ENCODE measurements around the gene TRIM65. TPM values are rescaled to one million over a fixed set of nuclear protein-coding genes. Genes with fewer than 3 reads are reported as not detected.

The TRIM65 gene
- total and polyA plus RNA-seq, 12 donors, result 4.1 to 46.9 (median 14.5) TPM

Other genes with a start within 250 kb of the TRIM65 start
- gene RECQL5, start 229.8 kb downstream of the TRIM65 start, total RNA-seq, result 10 to 100 TPM; 13.9 to 49.6 (median 29.5) TPM
- 100 to 1,000 TPM in 1 of 3 donors, 10 to 100 TPM in 2; 11.2 to 188 (median 64.9) TPM for gene RECQL5, start 229.8 kb downstream of the TRIM65 start, polyA plus RNA-seq
- gene SAP30BP, start 229.6 kb downstream of the TRIM65 start, total RNA-seq, result 100 to 1,000 TPM in 1 of 9 donors, 10 to 100 TPM in 8; 45.3 to 100 (median 64.3) TPM
- 100 to 1,000 TPM in 2 of 3 donors, 10 to 100 TPM in 1; 73.4 to 130 (median 121) TPM for gene SAP30BP, start 229.6 kb downstream of the TRIM65 start, polyA plus RNA-seq
- 1 to 10 TPM in 8 of 9 donors, under 1 TPM in 1; 1.00 to 9.4 (median 5.6) TPM for gene ITGB4, start 175.5 kb downstream of the TRIM65 start, total RNA-seq
- 10 to 100 TPM in 2 of 3 donors, 1 to 10 TPM in 1; 1.0 to 12.5 (median 12.1) TPM for gene ITGB4, start 175.5 kb downstream of the TRIM65 start, polyA plus RNA-seq
- gene GALK1, start 131.8 kb downstream of the TRIM65 start, total RNA-seq, result 10 to 100 TPM; 13.9 to 47.3 (median 24.7) TPM
- gene GALK1, start 131.8 kb downstream of the TRIM65 start, polyA plus RNA-seq, result 10 to 100 TPM in 2 of 3 donors, 1 to 10 TPM in 1; 1.4 to 39.1 (median 37.2) TPM
- 10 to 100 TPM; 15.1 to 35.5 (median 25.5) TPM for gene UNK, start 112.1 kb downstream of the TRIM65 start, total RNA-seq
- 10 to 100 TPM; 13.6 to 45.9 (median 19.0) TPM for gene UNK, start 112.1 kb downstream of the TRIM65 start, polyA plus RNA-seq
- 10 to 100 TPM in 7 of 9 donors, 1 to 10 TPM in 2; 3.0 to 28.1 (median 12.9) TPM for gene UNC13D, start 52.5 kb downstream of the TRIM65 start, total RNA-seq
- 10 to 100 TPM in 2 of 3 donors, 1 to 10 TPM in 1; 6.6 to 47.5 (median 21.5) TPM for gene UNC13D, start 52.5 kb downstream of the TRIM65 start, polyA plus RNA-seq
- 100 to 1,000 TPM in 8 of 9 donors, 10 to 100 TPM in 1; 60.4 to 292 (median 193) TPM for gene WBP2, start 41.6 kb downstream of the TRIM65 start, total RNA-seq
- 100 to 1,000 TPM; 205 to 258 (median 258) TPM for gene WBP2, start 41.6 kb downstream of the TRIM65 start, polyA plus RNA-seq
- 10 to 100 TPM in 7 of 9 donors, 1 to 10 TPM in 2; 2.8 to 66.1 (median 23.4) TPM for gene TRIM47, start 18.4 kb downstream of the TRIM65 start, total RNA-seq
- 10 to 100 TPM in 2 of 3 donors, 1 to 10 TPM in 1; 6.0 to 42.5 (median 36.5) TPM for gene TRIM47, start 18.4 kb downstream of the TRIM65 start, polyA plus RNA-seq
- 100 to 1,000 TPM in 4 of 9 donors, 10 to 100 TPM in 5; 36.7 to 153 (median 64.2) TPM for gene MRPL38, start 7.9 kb upstream of the TRIM65 start, total RNA-seq
- gene MRPL38, start 7.9 kb upstream of the TRIM65 start, polyA plus RNA-seq, result 100 to 1,000 TPM in 2 of 3 donors, 10 to 100 TPM in 1; 60.3 to 214 (median 187) TPM
- gene FBF1, start 44.1 kb upstream of the TRIM65 start, total RNA-seq, result 10 to 100 TPM in 8 of 9 donors, 1 to 10 TPM in 1; 4.9 to 87.6 (median 15.3) TPM
- gene FBF1, start 44.1 kb upstream of the TRIM65 start, polyA plus RNA-seq, result 10 to 100 TPM in 2 of 3 donors, 1 to 10 TPM in 1; 3.1 to 68.9 (median 26.7) TPM
- 100 to 1,000 TPM in 2 of 9 donors, 10 to 100 TPM in 7; 60.3 to 109 (median 81.6) TPM for gene ACOX1, start 82.2 kb upstream of the TRIM65 start, total RNA-seq
- 10 to 100 TPM; 28.9 to 40.3 (median 35.3) TPM for gene ACOX1, start 82.2 kb upstream of the TRIM65 start, polyA plus RNA-seq
- gene TEN1, start 82.3 kb upstream of the TRIM65 start, total RNA-seq, result 10 to 100 TPM; 15.3 to 27.7 (median 25.3) TPM
- 10 to 100 TPM in 2 of 3 donors, 1 to 10 TPM in 1; 8.7 to 40.0 (median 33.8) TPM for gene TEN1, start 82.3 kb upstream of the TRIM65 start, polyA plus RNA-seq
- gene CDK3, start 103.9 kb upstream of the TRIM65 start, total RNA-seq, result 1 to 10 TPM in 5 of 9 donors, under 1 TPM in 1, not detected in 3; 0.74 to 7.9 (median 4.9) TPM
- 10 to 100 TPM in 2 of 3 donors, 1 to 10 TPM in 1; 1.2 to 56.7 (median 30.0) TPM for gene CDK3, start 103.9 kb upstream of the TRIM65 start, polyA plus RNA-seq
- 1 to 10 TPM in 1 of 9 donors, under 1 TPM in 6, not detected in 2; under 0.01 to 1.8 (median 0.27) TPM for gene EVPL, start 130.4 kb upstream of the TRIM65 start, total RNA-seq
- under 1 TPM; 0.02 to 0.64 (median 0.61) TPM for gene EVPL, start 130.4 kb upstream of the TRIM65 start, polyA plus RNA-seq
- gene SRP68, start 175.6 kb upstream of the TRIM65 start, total RNA-seq, result 100 to 1,000 TPM in 1 of 9 donors, 10 to 100 TPM in 8; 20.3 to 113 (median 42.9) TPM
- gene SRP68, start 175.6 kb upstream of the TRIM65 start, polyA plus RNA-seq, result 100 to 1,000 TPM in 1 of 3 donors, 10 to 100 TPM in 2; 33.1 to 129 (median 35.9) TPM
- gene GALR2, start 177.8 kb upstream of the TRIM65 start, total RNA-seq, result not detected
- gene GALR2, start 177.8 kb upstream of the TRIM65 start, polyA plus RNA-seq, result under 1 TPM in 1 of 3 donors, not detected in 2; 0.27 TPM
- under 1 TPM in 3 of 9 donors, not detected in 6; 0.06 to 0.19 (median 0.13) TPM for gene ZACN, start 182.2 kb upstream of the TRIM65 start, total RNA-seq
- gene ZACN, start 182.2 kb upstream of the TRIM65 start, polyA plus RNA-seq, result 1 to 10 TPM in 2 of 3 donors, not detected in 1; 3.1 to 3.3 TPM
- 100 to 1,000 TPM in 5 of 9 donors, 10 to 100 TPM in 4; 65.7 to 145 (median 102) TPM for gene EXOC7, start 206.8 kb upstream of the TRIM65 start, total RNA-seq
- 100 to 1,000 TPM in 1 of 3 donors, 10 to 100 TPM in 2; 70.0 to 115 (median 89.5) TPM for gene EXOC7, start 206.8 kb upstream of the TRIM65 start, polyA plus RNA-seq
- gene FOXJ1, start 244.3 kb upstream of the TRIM65 start, total RNA-seq, result under 1 TPM in 2 of 9 donors, not detected in 7; 0.06 to 0.18 TPM
- gene FOXJ1, start 244.3 kb upstream of the TRIM65 start, polyA plus RNA-seq, result under 1 TPM in 1 of 3 donors, not detected in 2; 0.07 TPM

All from adrenal gland (tissue), 12 donors.